Measurements from ENCODE around the gene ARAP2. TPM values are rescaled to one million over a fixed set of nuclear protein-coding genes. Genes with fewer than 3 reads are reported as not detected.

Gene ARAP2
- total RNA-seq, 2 experiments from 2014 or later = 6.9 to 8.6 TPM

GRCh38 chr4:36242629-36243354, 1.5 kb downstream of the ARAP2 start:
- Histone ChIP-seq H3K4me3 (ENCODE audit: low read depth, low read length, poor library complexity, severe bottlenecking) (peak overlapping the region; percentile 74), H3K27ac (ENCODE audit: low read depth, low read length, poor library complexity, severe bottlenecking) (peak overlapping the region; percentile 55), H3K36me3 (ENCODE audit: insufficient read depth, low read length) (no peaks in the 10 kb centered on the region; the same call in 1 of the 2 replicates), H3K79me2 (ENCODE audit: insufficient read depth, low read depth, low read length) (peaks cover 21% of the 10 kb centered on the region; the same call in 1 of the 2 replicates), H3K9me3 (ENCODE audit: low read length) (no peaks in the 10 kb centered on the region), H4K20me1 (ENCODE audit: insufficient read depth, low read length) (no peaks in the 10 kb centered on the region), H3K4me2 (ENCODE audit: low read length) (peak overlapping the region; percentile 69), H2AFZ (ENCODE audit: low read length) (peak overlapping the region; percentile 70; the same call in 1 of the 2 replicates), H3K9me2 (ENCODE audit: insufficient read depth, low read length) (no peaks in the 10 kb centered on the region), H3K4me1 (ENCODE audit: insufficient read depth, low read length, poor library complexity, severe bottlenecking) (peaks cover 17% of the 10 kb centered on the region)
- POLR2A ChIA-PET = interaction anchor here (0.6 to 4.1 kb wide), 15 partner anchors 8 to 78 kb away, joined by 3 to 40 read pairs (median 4); no protein-coding TSS in a partner anchor
- CTCF ChIA-PET (ENCODE audit: unreplicated experiment) = interaction anchor here (0.7 to 1.0 kb wide), 2 partner anchors 10 to 11 kb away, joined by 3 read pairs; no protein-coding TSS in a partner anchor
- intact Hi-C loops (cut with micrococcal nuclease; ENCODE audit: unreplicated experiment) = no loop called here
- no peak for TF ChIP-seq EZH2phosphoT487 (IDR thresholded peaks at IDR 0.05; ENCODE audit: borderline replicate concordance, low read depth, low read length)
- TF ChIP-seq, protein P1, sequence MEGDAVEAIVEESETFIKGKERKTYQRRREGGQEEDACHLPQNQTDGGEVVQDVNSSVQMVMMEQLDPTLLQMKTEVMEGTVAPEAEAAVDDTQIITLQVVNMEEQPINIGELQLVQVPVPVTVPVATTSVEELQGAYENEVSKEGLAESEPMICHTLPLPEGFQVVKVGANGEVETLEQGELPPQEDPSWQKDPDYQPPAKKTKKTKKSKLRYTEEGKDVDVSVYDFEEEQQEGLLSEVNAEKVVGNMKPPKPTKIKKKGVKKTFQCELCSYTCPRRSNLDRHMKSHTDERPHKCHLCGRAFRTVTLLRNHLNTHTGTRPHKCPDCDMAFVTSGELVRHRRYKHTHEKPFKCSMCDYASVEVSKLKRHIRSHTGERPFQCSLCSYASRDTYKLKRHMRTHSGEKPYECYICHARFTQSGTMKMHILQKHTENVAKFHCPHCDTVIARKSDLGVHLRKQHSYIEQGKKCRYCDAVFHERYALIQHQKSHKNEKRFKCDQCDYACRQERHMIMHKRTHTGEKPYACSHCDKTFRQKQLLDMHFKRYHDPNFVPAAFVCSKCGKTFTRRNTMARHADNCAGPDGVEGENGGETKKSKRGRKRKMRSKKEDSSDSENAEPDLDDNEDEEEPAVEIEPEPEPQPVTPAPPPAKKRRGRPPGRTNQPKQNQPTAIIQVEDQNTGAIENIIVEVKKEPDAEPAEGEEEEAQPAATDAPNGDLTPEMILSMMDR (conservative IDR thresholded peaks at IDR 0.05; ENCODE audit: low read length) = no peak
- DNase-seq (ENCODE audit: low spot score) = no peak
- TSS peak; percentile 54 for BruUV-seq (replicated peaks)

GRCh38 chr4:36241771-36242170, 2.5 kb downstream of the ARAP2 start:
- peaks cover 17% of the 10 kb centered on the region for H3K4me1 ChIP-seq (ENCODE audit: insufficient read depth, low read length, poor library complexity, severe bottlenecking)
- CTCF ChIA-PET (ENCODE audit: unreplicated experiment) = no interaction called here
- H3K4me3 ChIP-seq (ENCODE audit: low read depth, low read length, poor library complexity, severe bottlenecking) = peak overlapping the region; percentile 74
- H3K36me3 ChIP-seq (ENCODE audit: insufficient read depth, low read length) = peaks cover 6% of the 10 kb centered on the region; the same call in 1 of the 2 replicates
- intact Hi-C loops (cut with micrococcal nuclease; ENCODE audit: unreplicated experiment) = no loop called here
- TF ChIP-seq, protein P1 (conservative IDR thresholded peaks at IDR 0.05; ENCODE audit: low read length) = no peak
- no peak for TF ChIP-seq EZH2phosphoT487 (IDR thresholded peaks at IDR 0.05; ENCODE audit: borderline replicate concordance, low read depth, low read length)
- POLR2A ChIA-PET = interaction anchor here (4.1 kb wide), 1 partner anchor 12 kb away, joined by 40 read pairs; no protein-coding TSS in a partner anchor
- peak overlapping the region; percentile 27; the same call in 1 of the 2 replicates for H2AFZ ChIP-seq (ENCODE audit: low read length)
- no peaks in the 10 kb centered on the region for H4K20me1 ChIP-seq (ENCODE audit: insufficient read depth, low read length)
- no TSS peak for BruUV-seq (replicated peaks)
- H3K9me2 ChIP-seq (ENCODE audit: insufficient read depth, low read length) = no peaks in the 10 kb centered on the region
- no peaks in the 10 kb centered on the region for H3K9me3 ChIP-seq (ENCODE audit: low read length)
- peak; percentile 45 for DNase-seq (ENCODE audit: low spot score)
- peaks cover 21% of the 10 kb centered on the region; the same call in 1 of the 2 replicates for H3K79me2 ChIP-seq (ENCODE audit: insufficient read depth, low read depth, low read length)
- H3K4me2 ChIP-seq (ENCODE audit: low read length) = peak overlapping the region; percentile 69
- H3K27ac ChIP-seq (ENCODE audit: low read depth, low read length, poor library complexity, severe bottlenecking) = no peak overlapping the region
